ENCODE results near the gene SERINC3.
"Not testable (repeated sequence)": the region's sequence is repeated elsewhere in the genome, so short reads cannot be mapped to it uniquely, and the experiment has no call there.

SERINC3 gene

DNA sequence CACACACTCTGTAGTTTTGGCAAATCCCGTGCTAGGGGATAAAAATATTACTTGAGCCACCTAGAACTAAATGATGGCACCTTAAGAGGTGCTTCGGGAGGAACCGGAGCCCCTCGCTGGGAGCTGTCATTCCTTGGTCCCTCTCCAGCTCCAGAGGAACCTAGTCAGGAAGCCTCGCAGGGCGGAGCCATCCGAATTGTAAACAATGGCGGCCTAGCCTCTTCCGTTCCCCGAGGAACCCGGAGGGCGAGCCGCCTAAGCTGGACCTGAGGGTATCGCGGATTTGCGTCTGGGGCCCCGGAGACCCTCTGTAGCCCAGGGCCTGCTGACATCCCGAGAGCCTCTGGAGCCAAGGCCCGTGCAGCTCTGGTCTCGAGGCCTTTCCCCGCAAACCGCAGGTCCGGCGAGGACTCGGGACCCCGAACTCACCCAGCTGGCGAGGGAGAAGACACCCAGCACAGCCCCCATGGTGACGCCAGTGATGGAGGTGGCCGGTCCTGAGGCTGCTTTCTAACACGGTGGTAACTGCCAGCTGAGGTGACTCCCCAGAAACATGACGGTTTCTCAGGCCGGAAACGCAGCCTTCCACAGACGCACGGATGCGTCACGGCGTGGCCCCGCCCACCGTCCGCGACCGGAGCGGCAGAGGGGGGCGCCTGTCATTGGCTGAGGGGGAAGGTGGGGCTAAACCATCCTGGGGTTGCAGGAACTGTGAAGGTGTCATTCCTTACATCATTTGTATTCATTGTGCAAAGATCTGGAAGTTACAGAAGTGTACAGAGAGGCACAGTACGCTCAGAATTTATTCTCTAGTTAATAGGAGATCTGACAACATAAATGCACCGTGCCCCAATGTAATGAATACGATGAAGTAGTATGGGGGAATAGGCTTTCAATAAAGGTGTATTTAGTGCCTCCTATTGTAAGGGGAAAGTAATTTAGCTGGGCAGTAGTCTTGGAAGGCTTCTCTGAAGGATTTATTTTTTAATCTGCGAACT lies at the start of gene SERINC3:
TSS of gene SERINC3 (minus strand) at position 587 of the 998 bp plus-strand sequence. CDS start at position 468, 119 bp downstream.
- peak; percentile 87 to 94 for DNase-seq

GRCh38 chr20:44571362-44571988 lies 49.6 kb upstream of the SERINC3 start:
- no peak for DNase-seq

- no peak for DNase-seq
Measured at GRCh38 chr20:44570367-44570766, 48.5 kb upstream of the SERINC3 start.

- DNase-seq: no peak
Measured at GRCh38 chr20:44566811-44567210, 44.9 kb upstream of the SERINC3 start.

GRCh38 chr20:44566018-44566417 lies 44.1 kb upstream of the SERINC3 start:
- DNase-seq: no peak

DNA sequence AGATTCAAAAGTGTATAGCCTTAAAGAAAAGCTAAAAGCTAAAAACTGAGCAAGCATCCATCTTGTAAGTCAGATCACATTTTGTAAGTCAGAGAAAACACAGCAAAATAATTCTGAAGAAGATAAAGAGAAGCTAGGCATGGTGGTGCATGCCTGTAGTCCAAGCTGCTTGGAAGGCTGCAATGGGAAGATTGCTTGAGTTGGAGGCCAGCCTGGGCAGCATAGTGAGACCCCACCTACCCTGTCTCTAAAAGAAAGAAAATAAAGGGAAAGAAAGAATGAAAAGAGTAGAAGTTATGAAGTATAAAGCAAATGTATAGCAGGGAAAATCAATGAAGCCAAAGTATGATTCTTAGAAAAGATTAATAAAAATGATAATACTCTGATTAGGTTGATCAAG lies 40.0 kb upstream of the SERINC3 start:
- no peak for DNase-seq

DNA sequence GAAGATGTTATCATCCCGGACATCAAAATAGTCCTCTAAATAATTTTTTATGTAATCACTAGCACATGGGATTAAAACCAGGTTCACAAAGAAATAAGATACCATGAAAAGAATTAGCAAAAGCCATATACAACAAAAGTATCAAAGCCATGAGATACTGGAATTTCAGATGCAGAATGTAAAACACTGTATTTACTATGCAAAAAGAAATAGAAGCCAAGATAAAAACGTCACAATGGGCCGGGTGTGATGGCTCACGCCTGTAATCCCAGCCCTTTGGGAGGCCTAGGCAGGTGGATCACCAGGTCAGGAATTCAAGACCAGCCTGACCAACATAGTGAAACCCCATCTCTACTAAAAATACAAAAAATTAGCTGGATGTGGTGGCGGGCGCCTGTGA lies 38.9 kb upstream of the SERINC3 start:
- DNase-seq: not testable (repeated sequence)

DNA sequence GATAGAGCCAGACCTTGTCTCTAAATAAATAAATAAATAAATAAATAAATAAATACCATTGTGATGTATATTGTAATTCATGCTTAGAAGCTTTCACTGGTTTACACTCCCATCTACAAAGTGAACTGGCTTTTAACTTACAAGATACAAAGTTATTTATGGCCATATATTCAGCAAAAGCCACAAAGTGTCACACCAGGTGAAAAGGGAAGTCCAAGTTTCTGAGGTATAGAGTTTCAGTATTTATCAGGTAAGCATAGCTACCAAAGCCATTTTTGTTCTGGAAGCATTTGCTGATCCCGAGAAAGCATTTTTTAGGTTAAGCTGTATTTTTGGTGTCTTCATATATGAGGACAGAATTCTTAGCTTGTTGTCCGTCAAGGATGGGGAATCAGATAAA lies 38.4 kb upstream of the SERINC3 start:
- DNase-seq: no peak

GRCh38 chr20:44559302-44559701 lies 37.4 kb upstream of the SERINC3 start:
- no peak for DNase-seq

- DNase-seq: no peak
Measured at GRCh38 chr20:44552950-44553908, 31.4 kb upstream of the SERINC3 start.

DNA sequence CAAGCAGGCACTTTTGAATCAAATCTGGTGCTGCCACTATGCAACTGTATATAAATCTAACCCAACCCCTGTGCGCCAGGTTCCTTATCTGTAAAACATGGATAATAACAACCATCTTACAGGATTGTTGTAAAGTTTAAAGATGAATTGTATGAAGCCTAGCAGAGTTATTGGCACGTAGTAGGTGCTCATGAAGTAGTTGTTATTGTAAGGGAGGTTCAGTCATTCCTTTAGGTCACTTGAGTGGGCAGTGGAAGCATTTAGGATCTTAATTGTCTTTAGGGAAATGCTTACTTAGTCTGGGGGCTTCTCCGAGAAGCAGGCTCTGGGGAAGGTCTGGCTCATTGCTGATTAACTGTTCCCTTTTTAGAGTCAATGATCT lies 30.7 kb upstream of the SERINC3 start:
- no peak for DNase-seq

- DNase-seq: no peak
Measured at GRCh38 chr20:44552050-44552449, 30.2 kb upstream of the SERINC3 start.

- DNase-seq: no peak
Measured at GRCh38 chr20:44549123-44549522, 27.3 kb upstream of the SERINC3 start.

- no peak for DNase-seq
Measured at GRCh38 chr20:44547419-44547818, 25.5 kb upstream of the SERINC3 start.

DNA sequence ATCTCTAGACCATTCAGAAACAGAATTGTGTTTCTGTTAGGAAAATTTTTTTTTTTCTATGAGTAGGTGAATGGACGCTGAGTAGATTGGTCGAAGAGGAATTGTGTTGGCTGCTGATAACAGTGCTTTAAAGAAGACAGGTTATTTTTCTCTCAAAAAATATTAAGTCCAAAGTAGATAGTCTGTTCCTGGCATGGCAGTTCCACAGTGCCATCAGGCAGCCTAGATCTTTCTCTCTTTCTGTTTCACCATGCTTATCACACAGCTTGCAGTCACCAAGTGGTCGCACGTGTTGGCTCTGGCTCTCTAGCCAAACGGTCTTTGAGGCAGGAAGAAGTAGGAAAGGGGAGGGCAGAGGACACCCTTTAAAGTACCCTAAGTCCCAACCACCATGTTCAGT lies 22.4 kb upstream of the SERINC3 start:
- DNase-seq: no peak

- no peak for DNase-seq
Measured at GRCh38 chr20:44543358-44543757, 21.5 kb upstream of the SERINC3 start.

GRCh38 chr20:44542890-44543289 lies 21.0 kb upstream of the SERINC3 start:
- no peak for DNase-seq

GRCh38 chr20:44541992-44542391 lies 20.1 kb upstream of the SERINC3 start:
- DNase-seq: no peak

DNA sequence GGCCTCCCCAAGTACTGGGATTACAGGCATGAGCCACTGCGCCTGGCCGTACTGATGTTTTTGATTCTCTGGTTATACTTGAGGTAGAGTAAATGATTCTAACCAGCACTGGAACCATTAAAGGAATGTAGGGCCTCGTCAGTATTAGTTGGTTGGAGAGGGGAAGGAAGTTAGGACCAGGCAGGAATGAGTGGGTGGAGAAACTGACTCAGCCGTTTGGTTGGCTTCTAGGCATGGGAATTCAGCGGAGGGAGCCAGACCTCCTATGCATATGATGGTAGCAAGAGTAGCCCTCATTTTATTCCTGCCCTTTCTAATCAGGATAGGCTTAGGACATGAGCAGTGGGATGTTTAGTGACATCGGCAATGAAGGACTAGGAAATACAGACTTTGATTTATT lies 19.0 kb upstream of the SERINC3 start:
- no peak for DNase-seq

DNA sequence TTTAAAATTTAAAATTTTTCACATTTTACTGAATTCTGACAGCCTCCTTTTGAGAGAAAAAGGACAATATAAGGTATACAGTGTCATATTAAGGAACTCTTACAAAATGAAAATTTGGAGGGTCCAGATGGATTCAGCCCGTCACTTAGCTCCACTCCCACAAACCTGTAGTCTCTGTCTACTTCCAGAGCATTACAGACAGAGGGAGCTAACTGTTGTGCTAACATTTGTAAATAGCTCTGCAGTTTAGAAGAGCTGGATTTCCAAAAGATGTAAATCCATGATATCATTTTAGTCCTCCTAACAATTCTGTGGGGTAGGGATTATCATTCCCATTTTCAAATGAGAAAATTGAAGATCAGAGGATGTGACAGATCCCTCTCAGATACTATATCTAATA lies 16.1 kb upstream of the SERINC3 start:
- no peak for DNase-seq

GRCh38 chr20:44536175-44536574 lies 14.3 kb upstream of the SERINC3 start:
- DNase-seq: no peak

- no peak for DNase-seq
Measured at GRCh38 chr20:44533928-44534327, 12.1 kb upstream of the SERINC3 start.

DNA sequence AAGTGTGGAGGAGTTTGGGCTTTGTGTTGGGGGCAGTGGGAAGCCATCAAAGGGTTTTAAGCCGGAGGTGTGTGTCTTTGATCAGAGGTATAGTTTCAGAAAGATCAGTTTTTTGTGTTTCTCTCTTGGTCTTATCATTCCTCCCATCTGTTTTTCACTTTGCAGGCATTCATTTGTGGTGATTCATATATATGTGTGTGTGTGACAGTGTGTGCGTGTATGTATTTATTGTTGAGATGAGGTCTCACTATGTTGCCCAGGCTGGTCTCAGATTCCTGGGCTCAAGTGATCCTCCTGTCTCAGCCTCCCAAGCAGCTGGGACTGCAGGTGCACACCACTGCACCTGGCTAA lies 11.1 kb upstream of the SERINC3 start:
- DNase-seq: no peak

All from NCI-H2081 (cell line).